ENCODE results near the gene RABL6. TPM values are rescaled to one million over a fixed set of nuclear protein-coding genes. Genes with fewer than 3 reads are reported as not detected.

Gene RABL6
- total RNA-seq, 4 donors from 2014 or later = 54.9 to 70.7 (median 61.5) TPM

GRCh38 chr9:136858452-136858843 lies 50.7 kb downstream of the RABL6 start:
- H3K27me3 ChIP-seq = no peaks in the 10 kb centered on the region
- no peak overlapping the region for H3K4me3 ChIP-seq
- intact Hi-C loops (cut with DNase I) = loop anchor here (10.0 kb wide), 1 partner anchor 86 kb away; the partner anchor contains the start of genes C8G and FBXW5
- H3K4me1 ChIP-seq = peaks cover 20 to 54% (median 21%) of the 10 kb centered on the region in 3 donors
- TF ChIP-seq POLR2A (IDR thresholded peaks at IDR 0.05) = no peak
- no peak for TF ChIP-seq CTCF (IDR thresholded peaks at IDR 0.05)
- H3K27ac ChIP-seq = peak overlapping the region in 3 of 4 donors; percentile 53 to 65 (median 54)
- H3K36me3 ChIP-seq = peaks cover 25 to 37% (median 26%) of the 10 kb centered on the region in 3 donors
- DNase-seq = no peak
- H3K9me3 ChIP-seq = no peaks in the 10 kb centered on the region
- WGBS, 2 donors = no CpG with 5 or more reads among the region's 15 CpGs

- TF ChIP-seq POLR2A (IDR thresholded peaks at IDR 0.05) (no peak), CTCF (IDR thresholded peaks at IDR 0.05) (no peak)
- Histone ChIP-seq H3K27me3 (no peaks in the 10 kb centered on the region), H3K4me1 (peaks cover 20 to 59% (median 21%) of the 10 kb centered on the region in 3 donors), H3K36me3 (peaks cover 26 to 43% (median 30%) of the 10 kb centered on the region in 3 donors), H3K4me3 (no peak overlapping the region), H3K9me3 (no peaks in the 10 kb centered on the region), H3K27ac (peak overlapping the region in 3 of 4 donors; percentile 53 to 65 (median 54))
- no peak for DNase-seq
- intact Hi-C loops (cut with DNase I) = loop anchor here (10.0 kb wide), 1 partner anchor 86 kb away; the partner anchor contains the start of genes C8G and FBXW5
- WGBS, 2 donors = 0 to 29% methylated on average over 1 to 10 of the region's 20 CpGs
Observed at GRCh38 chr9:136858844-136859757, 51.4 kb downstream of the RABL6 start.

- 60% methylated on average over 1 of the region's 9 CpGs; no CpG with 5 or more reads in 1 of the 2 donors for WGBS, 2 donors
- Histone ChIP-seq H3K4me3 (no peak overlapping the region), H3K9me3 (no peaks in the 10 kb centered on the region), H3K4me1 (peaks cover 29 to 62% (median 34%) of the 10 kb centered on the region in 3 donors), H3K27me3 (no peaks in the 10 kb centered on the region), H3K36me3 (peaks cover 26 to 48% (median 30%) of the 10 kb centered on the region in 3 donors), H3K27ac (no peak overlapping the region)
- intact Hi-C loops (cut with DNase I) = no loop called here
- no peak for DNase-seq
- TF ChIP-seq POLR2A (IDR thresholded peaks at IDR 0.05) (no peak), CTCF (IDR thresholded peaks at IDR 0.05) (no peak)
Observed at GRCh38 chr9:136860529-136860928, 52.8 kb downstream of the RABL6 start.

- no peaks in the 10 kb centered on the region for H3K9me3 ChIP-seq
- no peak overlapping the region for H3K27ac ChIP-seq
- TF ChIP-seq POLR2A (IDR thresholded peaks at IDR 0.05) = no peak
- no peak for TF ChIP-seq CTCF (IDR thresholded peaks at IDR 0.05)
- H3K36me3 ChIP-seq = peaks cover 26 to 48% (median 30%) of the 10 kb centered on the region in 3 donors
- H3K4me3 ChIP-seq = no peak overlapping the region
- WGBS, 2 donors = 83% methylated on average over 11 of the region's 22 CpGs; no CpG with 5 or more reads in 1 of the 2 donors
- intact Hi-C loops (cut with DNase I) = no loop called here
- no peaks in the 10 kb centered on the region for H3K27me3 ChIP-seq
- no peak for DNase-seq
- H3K4me1 ChIP-seq = peaks cover 31 to 64% (median 34%) of the 10 kb centered on the region in 3 donors
Observed at GRCh38 chr9:136860933-136861873, 53.5 kb downstream of the RABL6 start.

All from esophagus squamous epithelium (tissue), 5 donors.